H1 (cell line): ENCODE results near the gene SLC35E3. TPM values are rescaled to one million over a fixed set of nuclear protein-coding genes. Genes with fewer than 3 reads are reported as not detected.

Source experiments
- SAP30 ChIP-seq: fragments of 300-600 bp; sonication (generic); IDR thresholded peaks from 2 replicates; pipeline ENCODE4 v1.7.1; 2012; ENCODE audit warnings: low read length, moderate library complexity, mild to moderate bottlenecking, inconsistent platforms; ENCODE audit not compliant: insufficient read depth, insufficient replicate concordance
- SP1 ChIP-seq: IDR thresholded peaks from 2 replicates; pipeline ENCODE4 v1.6.1; 2011; ENCODE audit warnings: low read depth, low read length
- polyA plus RNA-seq, 7 experiments: library from polyadenylated mRNA; depleted of rRNA in 3 of 7; stranded (reverse) in 5 of 7; unstranded in 2 of 7; fragments of >200 nt in 5 of 7; fragments of 200-250 nt in 2 of 7; gene quantifications; 1 replicate in 5 of 7; 2 replicates in 1 of 7; 4 replicates in 1 of 7; pipeline versions ENCODE4 v1.2.1 to v1.2.3, GENCODE V29; 2011 to 2013; ENCODE audit warnings: missing spikeins in 2 of 7, mixed read lengths in 2 of 7
- total RNA-seq: library from RNA; stranded (reverse); fragmentation: NEBNext Ultra II Directional; extraction: Animal tissue kit (Norgen Biotek cat#: 25700); gene quantifications from 2 replicates; pipeline ENCODE4 v1.2.1, GENCODE V29; 2021
- TF ChIP-seq, protein P1 (sequence below): fragments of 300-600 bp; sonication (generic); IDR thresholded peaks from 2 replicates; pipeline ENCODE4 v1.7.1; 2012; ENCODE audit warnings: low read length, moderate library complexity, mild to moderate bottlenecking, inconsistent platforms; ENCODE audit not compliant: insufficient replicate concordance

The SLC35E3 gene
- total and polyA plus RNA-seq, 2 of the 8 experiments (the other 6 are each of a cell fraction or from before 2014, with no cell fraction given), result 10.0 to 10.9 TPM

DNA sequence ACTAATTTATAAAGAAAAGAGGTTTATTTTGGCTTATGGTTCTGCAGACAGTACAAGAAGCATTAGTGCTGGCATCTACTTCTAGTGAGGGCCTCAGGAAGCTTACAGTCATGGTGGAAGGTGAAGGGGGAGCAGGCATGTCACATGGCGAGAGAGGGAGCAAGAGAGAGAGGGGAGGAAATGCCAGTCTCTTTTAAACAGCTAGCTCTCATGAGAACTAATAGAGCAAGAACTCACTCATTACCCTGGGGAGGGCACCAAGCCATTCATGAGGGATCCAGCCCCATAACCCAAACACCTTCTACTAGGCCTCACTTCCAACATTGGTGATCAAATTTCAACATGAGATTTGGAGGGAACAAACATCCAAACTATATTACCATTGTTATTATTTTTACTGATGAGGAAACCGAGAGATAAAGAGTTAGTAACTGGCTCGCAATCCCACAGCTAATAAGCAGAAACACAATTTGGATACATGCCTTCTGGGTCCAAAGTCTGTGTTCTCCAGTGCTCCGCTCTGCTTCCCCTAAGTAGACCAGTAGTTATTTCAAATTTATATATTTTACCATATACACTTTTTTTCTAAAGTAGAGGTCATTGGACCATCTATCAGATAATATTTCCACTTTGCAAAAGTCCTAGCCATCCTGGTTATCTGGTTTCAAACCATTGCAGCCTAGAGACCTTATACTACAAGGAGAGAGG is 9.7 kb downstream of the SLC35E3 start (continued):
- TF ChIP-seq, protein P1, sequence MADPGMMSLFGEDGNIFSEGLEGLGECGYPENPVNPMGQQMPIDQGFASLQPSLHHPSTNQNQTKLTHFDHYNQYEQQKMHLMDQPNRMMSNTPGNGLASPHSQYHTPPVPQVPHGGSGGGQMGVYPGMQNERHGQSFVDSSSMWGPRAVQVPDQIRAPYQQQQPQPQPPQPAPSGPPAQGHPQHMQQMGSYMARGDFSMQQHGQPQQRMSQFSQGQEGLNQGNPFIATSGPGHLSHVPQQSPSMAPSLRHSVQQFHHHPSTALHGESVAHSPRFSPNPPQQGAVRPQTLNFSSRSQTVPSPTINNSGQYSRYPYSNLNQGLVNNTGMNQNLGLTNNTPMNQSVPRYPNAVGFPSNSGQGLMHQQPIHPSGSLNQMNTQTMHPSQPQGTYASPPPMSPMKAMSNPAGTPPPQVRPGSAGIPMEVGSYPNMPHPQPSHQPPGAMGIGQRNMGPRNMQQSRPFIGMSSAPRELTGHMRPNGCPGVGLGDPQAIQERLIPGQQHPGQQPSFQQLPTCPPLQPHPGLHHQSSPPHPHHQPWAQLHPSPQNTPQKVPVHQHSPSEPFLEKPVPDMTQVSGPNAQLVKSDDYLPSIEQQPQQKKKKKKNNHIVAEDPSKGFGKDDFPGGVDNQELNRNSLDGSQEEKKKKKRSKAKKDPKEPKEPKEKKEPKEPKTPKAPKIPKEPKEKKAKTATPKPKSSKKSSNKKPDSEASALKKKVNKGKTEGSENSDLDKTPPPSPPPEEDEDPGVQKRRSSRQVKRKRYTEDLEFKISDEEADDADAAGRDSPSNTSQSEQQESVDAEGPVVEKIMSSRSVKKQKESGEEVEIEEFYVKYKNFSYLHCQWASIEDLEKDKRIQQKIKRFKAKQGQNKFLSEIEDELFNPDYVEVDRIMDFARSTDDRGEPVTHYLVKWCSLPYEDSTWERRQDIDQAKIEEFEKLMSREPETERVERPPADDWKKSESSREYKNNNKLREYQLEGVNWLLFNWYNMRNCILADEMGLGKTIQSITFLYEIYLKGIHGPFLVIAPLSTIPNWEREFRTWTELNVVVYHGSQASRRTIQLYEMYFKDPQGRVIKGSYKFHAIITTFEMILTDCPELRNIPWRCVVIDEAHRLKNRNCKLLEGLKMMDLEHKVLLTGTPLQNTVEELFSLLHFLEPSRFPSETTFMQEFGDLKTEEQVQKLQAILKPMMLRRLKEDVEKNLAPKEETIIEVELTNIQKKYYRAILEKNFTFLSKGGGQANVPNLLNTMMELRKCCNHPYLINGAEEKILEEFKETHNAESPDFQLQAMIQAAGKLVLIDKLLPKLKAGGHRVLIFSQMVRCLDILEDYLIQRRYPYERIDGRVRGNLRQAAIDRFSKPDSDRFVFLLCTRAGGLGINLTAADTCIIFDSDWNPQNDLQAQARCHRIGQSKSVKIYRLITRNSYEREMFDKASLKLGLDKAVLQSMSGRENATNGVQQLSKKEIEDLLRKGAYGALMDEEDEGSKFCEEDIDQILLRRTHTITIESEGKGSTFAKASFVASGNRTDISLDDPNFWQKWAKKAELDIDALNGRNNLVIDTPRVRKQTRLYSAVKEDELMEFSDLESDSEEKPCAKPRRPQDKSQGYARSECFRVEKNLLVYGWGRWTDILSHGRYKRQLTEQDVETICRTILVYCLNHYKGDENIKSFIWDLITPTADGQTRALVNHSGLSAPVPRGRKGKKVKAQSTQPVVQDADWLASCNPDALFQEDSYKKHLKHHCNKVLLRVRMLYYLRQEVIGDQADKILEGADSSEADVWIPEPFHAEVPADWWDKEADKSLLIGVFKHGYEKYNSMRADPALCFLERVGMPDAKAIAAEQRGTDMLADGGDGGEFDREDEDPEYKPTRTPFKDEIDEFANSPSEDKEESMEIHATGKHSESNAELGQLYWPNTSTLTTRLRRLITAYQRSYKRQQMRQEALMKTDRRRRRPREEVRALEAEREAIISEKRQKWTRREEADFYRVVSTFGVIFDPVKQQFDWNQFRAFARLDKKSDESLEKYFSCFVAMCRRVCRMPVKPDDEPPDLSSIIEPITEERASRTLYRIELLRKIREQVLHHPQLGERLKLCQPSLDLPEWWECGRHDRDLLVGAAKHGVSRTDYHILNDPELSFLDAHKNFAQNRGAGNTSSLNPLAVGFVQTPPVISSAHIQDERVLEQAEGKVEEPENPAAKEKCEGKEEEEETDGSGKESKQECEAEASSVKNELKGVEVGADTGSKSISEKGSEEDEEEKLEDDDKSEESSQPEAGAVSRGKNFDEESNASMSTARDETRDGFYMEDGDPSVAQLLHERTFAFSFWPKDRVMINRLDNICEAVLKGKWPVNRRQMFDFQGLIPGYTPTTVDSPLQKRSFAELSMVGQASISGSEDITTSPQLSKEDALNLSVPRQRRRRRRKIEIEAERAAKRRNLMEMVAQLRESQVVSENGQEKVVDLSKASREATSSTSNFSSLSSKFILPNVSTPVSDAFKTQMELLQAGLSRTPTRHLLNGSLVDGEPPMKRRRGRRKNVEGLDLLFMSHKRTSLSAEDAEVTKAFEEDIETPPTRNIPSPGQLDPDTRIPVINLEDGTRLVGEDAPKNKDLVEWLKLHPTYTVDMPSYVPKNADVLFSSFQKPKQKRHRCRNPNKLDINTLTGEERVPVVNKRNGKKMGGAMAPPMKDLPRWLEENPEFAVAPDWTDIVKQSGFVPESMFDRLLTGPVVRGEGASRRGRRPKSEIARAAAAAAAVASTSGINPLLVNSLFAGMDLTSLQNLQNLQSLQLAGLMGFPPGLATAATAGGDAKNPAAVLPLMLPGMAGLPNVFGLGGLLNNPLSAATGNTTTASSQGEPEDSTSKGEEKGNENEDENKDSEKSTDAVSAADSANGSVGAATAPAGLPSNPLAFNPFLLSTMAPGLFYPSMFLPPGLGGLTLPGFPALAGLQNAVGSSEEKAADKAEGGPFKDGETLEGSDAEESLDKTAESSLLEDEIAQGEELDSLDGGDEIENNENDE, result no peak
- TF ChIP-seq SAP30 (no peak), SP1 (no peak)
